H9 (cell line): ENCODE measurements around the gene ARHGAP24. TPM values are rescaled to one million over a fixed set of nuclear protein-coding genes. Genes with fewer than 3 reads are reported as not detected.
"Not testable (repeated sequence)": the region's sequence is repeated elsewhere in the genome, so short reads cannot be mapped to it uniquely, and the experiment has no call there.

Source experiments
- DNase-seq: peaks from one replicate; pipeline ENCODE4 v3.0.0-alpha.2; 2017
- H2AFZ ChIP-seq: one replicate; pipeline ENCODE4 v1.6.1; 2013; ENCODE audit warnings: mild to moderate bottlenecking, low read length, control low read depth, moderate library complexity
- H2AK5ac ChIP-seq: 2 replicates; pipeline ENCODE4 v1.6.1; 2013; ENCODE audit warnings: low read length, control low read depth, mixed read lengths; ENCODE audit not compliant: insufficient read length
- H2BK120ac ChIP-seq: one replicate; pipeline ENCODE4 v1.6.1; 2013; ENCODE audit warnings: low read depth, mild to moderate bottlenecking, low read length, control low read depth, inconsistent platforms; ENCODE audit not compliant: poor library complexity, severe bottlenecking
- H2BK12ac ChIP-seq: 2 replicates; pipeline ENCODE4 v1.6.1; 2013; ENCODE audit warnings: low read length, control low read depth, mixed read lengths, low read depth; ENCODE audit not compliant: insufficient read length
- H2BK15ac ChIP-seq: 2 replicates; pipeline ENCODE4 v1.6.1; 2013; ENCODE audit warnings: low read depth, low read length, control low read depth
- H2BK20ac ChIP-seq: one replicate; pipeline ENCODE4 v1.6.1; 2013; ENCODE audit warnings: low read depth, mild to moderate bottlenecking, low read length, control low read depth, inconsistent platforms; ENCODE audit not compliant: poor library complexity, severe bottlenecking
- H2BK5ac ChIP-seq: 2 replicates; pipeline ENCODE4 v1.6.1; 2013; ENCODE audit warnings: low read length, control low read depth, mixed read lengths; ENCODE audit not compliant: insufficient read length
- H3K14ac ChIP-seq: 2 replicates; pipeline ENCODE4 v1.6.1; 2013; ENCODE audit warnings: low read length, control low read depth; ENCODE audit not compliant: insufficient read depth
- H3K18ac ChIP-seq: 2 replicates; pipeline ENCODE4 v1.6.1; 2013; ENCODE audit warnings: low read depth, mild to moderate bottlenecking, mixed read lengths, low read length, control low read depth; ENCODE audit not compliant: insufficient read length
- H3K23ac ChIP-seq: 2 replicates; pipeline ENCODE4 v1.6.1; 2013; ENCODE audit warnings: low read length, control low read depth, mixed read lengths, low read depth; ENCODE audit not compliant: insufficient read length
- H3K23me2 ChIP-seq: 2 replicates; pipeline ENCODE4 v1.6.1; 2013; ENCODE audit warnings: low read depth, mild to moderate bottlenecking, mixed read lengths, low read length, control low read depth; ENCODE audit not compliant: insufficient read length, poor library complexity, severe bottlenecking
- H3K27ac ChIP-seq: 2 replicates; pipeline ENCODE4 v1.5.1; 2013; ENCODE audit warnings: low read length, control low read depth, mixed read lengths, low read depth; ENCODE audit not compliant: insufficient read length
- H3K27me3 ChIP-seq: 2 replicates; pipeline ENCODE4 v1.6.1; 2013; ENCODE audit warnings: low read length, control low read depth, inconsistent platforms; ENCODE audit not compliant: insufficient read depth
- H3K4ac ChIP-seq: 2 replicates; pipeline ENCODE4 v1.6.1; 2013; ENCODE audit warnings: low read depth, mild to moderate bottlenecking, control low read depth, inconsistent platforms, low read length, moderate library complexity
- H3K4me1 ChIP-seq: 2 replicates; pipeline ENCODE4 v1.6.1; 2013; ENCODE audit warnings: low read length, control low read depth, inconsistent platforms; ENCODE audit not compliant: insufficient read depth
- H3K4me2 ChIP-seq: 2 replicates; pipeline ENCODE4 v1.6.1; 2013; ENCODE audit warnings: low read length, control low read depth, mixed read lengths; ENCODE audit not compliant: insufficient read length, insufficient read depth
- H3K56ac ChIP-seq: 2 replicates; pipeline ENCODE4 v1.6.1; 2013; ENCODE audit warnings: low read depth, mild to moderate bottlenecking, mixed read lengths, low read length, control low read depth; ENCODE audit not compliant: insufficient read length
- H3K79me1 ChIP-seq: 2 replicates; pipeline ENCODE4 v1.6.1; 2013; ENCODE audit warnings: low read depth, mild to moderate bottlenecking, moderate library complexity, low read length, control low read depth, inconsistent platforms; ENCODE audit not compliant: insufficient read depth, poor library complexity, severe bottlenecking
- H3K79me2 ChIP-seq: 2 replicates; pipeline ENCODE4 v1.6.1; 2013; ENCODE audit warnings: low read length, control low read depth, inconsistent platforms; ENCODE audit not compliant: insufficient read depth
- H3K9ac ChIP-seq: 2 replicates; pipeline ENCODE4 v1.6.1; 2013; ENCODE audit warnings: low read length, control low read depth, mixed read lengths; ENCODE audit not compliant: insufficient read length; ENCODE audit errors: extremely low read depth
- H3K9me3 ChIP-seq: one replicate; pipeline ENCODE4 v1.6.1; 2013; ENCODE audit warnings: low read depth, low read length, inconsistent platforms; ENCODE audit not compliant: control insufficient read depth
- H3T11ph ChIP-seq: one replicate; pipeline ENCODE4 v1.6.1; 2013; ENCODE audit warnings: mild to moderate bottlenecking, low read length, control low read depth, inconsistent platforms
- H4K20me1 ChIP-seq: one replicate; pipeline ENCODE4 v1.6.1; 2013; ENCODE audit not compliant: control insufficient read depth, insufficient read length, insufficient read depth
- H4K5ac ChIP-seq: 2 replicates; pipeline ENCODE4 v1.6.1; 2013; ENCODE audit warnings: low read depth, mild to moderate bottlenecking, mixed read lengths, low read length, control low read depth; ENCODE audit not compliant: insufficient read length
- H4K8ac ChIP-seq: replicated peaks from 2 replicates; pipeline ENCODE4 v1.6.1; 2013; ENCODE audit warnings: low read length, control low read depth, mixed read lengths, low read depth; ENCODE audit not compliant: insufficient read length
- H4K91ac ChIP-seq: 2 replicates; pipeline ENCODE4 v1.6.1; 2013; ENCODE audit warnings: low read depth, mild to moderate bottlenecking, moderate library complexity, mixed read lengths, low read length, control low read depth; ENCODE audit not compliant: insufficient read length
- H3K27ac Mint-ChIP-seq, 3 experiments: 2 replicates in 2 of 3; 3 replicates in 1 of 3; pipeline ENCODE4 v1.8.0; 2020 to 2021; ENCODE audit warnings: mixed read lengths in 3 of 3, mild to moderate bottlenecking in 1 of 3, moderate library complexity in 1 of 3
- H3K27me3 Mint-ChIP-seq: 2 replicates; pipeline ENCODE4 v1.8.0; 2021; ENCODE audit warnings: low read depth, mild to moderate bottlenecking, moderate library complexity, mixed read lengths
- H3K36me3 Mint-ChIP-seq, 3 experiments: 2 replicates in 2 of 3; 3 replicates in 1 of 3; pipeline ENCODE4 v1.8.0; 2020 to 2021; ENCODE audit warnings: low read depth in 3 of 3, mixed read lengths in 3 of 3; ENCODE audit not compliant: insufficient read depth in 1 of 3
- H3K4me1 Mint-ChIP-seq, 2 experiments: 2 replicates each; pipeline ENCODE4 v1.8.0; 2020; ENCODE audit warnings: mixed read lengths in 2 of 2
- H3K4me3 Mint-ChIP-seq, 2 experiments: 2 replicates in 1 of 2; 3 replicates in 1 of 2; pipeline ENCODE4 v1.8.0; 2020 to 2021; ENCODE audit warnings: mild to moderate bottlenecking in 2 of 2, mixed read lengths in 2 of 2, moderate library complexity in 1 of 2
- H3K9me3 Mint-ChIP-seq, 2 experiments: 2 replicates in 1 of 2; 3 replicates in 1 of 2; pipeline ENCODE4 v1.8.0; 2020; ENCODE audit warnings: mild to moderate bottlenecking in 2 of 2, mixed read lengths in 2 of 2, moderate library complexity in 1 of 2
- CTCF ChIP-seq: fragments of 200-600 bp; sonication (generic); conservative IDR thresholded peaks from 3 replicates; pipeline ENCODE4 v1.8.0; 2021; ENCODE audit warnings: antibody characterized with exemption, mild to moderate bottlenecking
- WGBS: extraction: QIAGEN DNeasy Blood & Tissue Kit; methylation state at CpG from one replicate; pipeline ENCODE4 v1.1.7; 2013; ENCODE audit warnings: missing lambda C conversion rate, low lambda C conversion rate, mixed read lengths; ENCODE audit not compliant: insufficient read length; ENCODE audit errors: extremely low coverage; 5-methylcytosine and 5-hydroxymethylcytosine counted together
- total RNA-seq: library from RNA; stranded (reverse); gene quantifications from 2 replicates; pipeline ENCODE4 v1.2.1, GENCODE V29; 2021

Gene ARHGAP24
- total RNA-seq, 1 experiment from 2014 or later = 0.37 TPM

DNA sequence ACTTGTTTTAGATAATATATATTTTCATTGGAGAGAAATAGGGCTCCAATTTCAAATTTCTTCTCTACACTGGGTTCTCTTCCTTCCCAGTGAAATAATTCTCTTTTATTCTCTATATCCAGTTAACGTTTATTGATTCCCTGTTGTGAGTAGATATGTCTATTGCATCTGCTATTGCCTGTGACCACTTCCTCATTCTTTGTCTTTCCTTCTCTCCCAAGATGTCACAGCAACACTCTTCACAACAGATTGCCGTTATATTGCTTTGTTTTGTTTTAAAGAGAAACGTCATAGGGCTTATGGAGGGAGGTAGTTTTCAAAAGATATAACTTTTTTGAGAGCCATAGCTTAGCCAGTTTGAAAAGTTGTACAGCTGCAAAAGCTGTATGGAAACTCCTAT is 343.8 kb downstream of the ARHGAP24 start:
- Mint-ChIP-seq H3K36me3 (peaks cover 0 to 7% (median 0%) of the 10 kb centered on the region in 3 experiments; a peak in 2 of 7 replicates), H3K27me3 (no peaks in the 10 kb centered on the region), H3K4me1 (peaks cover 12 to 17% of the 10 kb centered on the region in 2 experiments), H3K27ac (no peak overlapping the region), H3K9me3 (peaks cover 0 to 3% of the 10 kb centered on the region in 2 experiments; a peak in 1 of 5 replicates), H3K4me3 (no peak overlapping the region)
- Histone ChIP-seq H2AK5ac (no peak overlapping the region), H4K5ac (no peak overlapping the region), H3K27ac (no peak overlapping the region), H2AFZ (no peak overlapping the region), H3K23ac (no peak overlapping the region), H4K20me1 (no peaks in the 10 kb centered on the region), H2BK5ac (no peak overlapping the region), H2BK12ac (no peak overlapping the region), H3K14ac (no peak overlapping the region), H3K18ac (no peak overlapping the region), H2BK15ac (no peak overlapping the region), H4K91ac (no peak overlapping the region), H3K79me1 (no peaks in the 10 kb centered on the region), H3T11ph (no peak overlapping the region), H3K56ac (no peak overlapping the region), H4K8ac (no peak overlapping the region), H3K4me1 (peaks cover 5% of the 10 kb centered on the region; the same call in 1 of the 2 replicates), H3K4ac (no peak overlapping the region), H2BK20ac (no peak overlapping the region), H3K79me2 (no peaks in the 10 kb centered on the region), H3K9me3 (no peaks in the 10 kb centered on the region), H3K9ac (no peak overlapping the region), H2BK120ac (no peak overlapping the region), H3K4me2 (no peak overlapping the region), H3K27me3 (no peaks in the 10 kb centered on the region), H3K23me2 (no peaks in the 10 kb centered on the region)
- no peak for DNase-seq
- no peak for TF ChIP-seq CTCF
- WGBS = no CpG with 5 or more reads among the region's 3 CpGs

GRCh38 chr4:85820101-85820500 is 345.2 kb downstream of the ARHGAP24 start:
- H2BK12ac ChIP-seq, H4K5ac ChIP-seq, H3K18ac ChIP-seq, H3K79me1 ChIP-seq, H3K9me3 ChIP-seq, H2AK5ac ChIP-seq, H4K91ac ChIP-seq, H3T11ph ChIP-seq, H2BK120ac ChIP-seq, H2BK15ac ChIP-seq, H3K23ac ChIP-seq, H3K4me1 ChIP-seq, DNase-seq, H4K20me1 ChIP-seq, H3K79me2 ChIP-seq, H4K8ac ChIP-seq, H3K36me3 Mint-ChIP-seq, H3K56ac ChIP-seq, H3K9ac ChIP-seq, H3K27me3 Mint-ChIP-seq, H3K4me2 ChIP-seq, H3K4me3 Mint-ChIP-seq, H2BK5ac ChIP-seq, H3K9me3 Mint-ChIP-seq, H3K4ac ChIP-seq, H3K27ac Mint-ChIP-seq, H3K27ac ChIP-seq, H3K27me3 ChIP-seq, H2BK20ac ChIP-seq, H3K23me2 ChIP-seq, H3K14ac ChIP-seq, H2AFZ ChIP-seq: not testable (repeated sequence)
- H3K4me1 Mint-ChIP-seq = peaks cover 21 to 26% of the 10 kb centered on the region in 2 experiments
